Measurements from ENCODE around the gene NSG1. TPM values are rescaled to one million over a fixed set of nuclear protein-coding genes. Genes with fewer than 3 reads are reported as not detected.
A peak's percentile ranks its signal among the peaks of the same experiment; 100 is the strongest.

NSG1 gene
- total RNA-seq, 4 donors from 2014 or later = 0.44 to 6.5 (median 3.6) TPM

GRCh38 chr4:4355302-4355701 is 31.6 kb upstream of the NSG1 start:
- TF ChIP-seq EP300 (IDR thresholded peaks at IDR 0.05) = no peak
- TF ChIP-seq POLR2A (IDR thresholded peaks at IDR 0.05) = no peak
- no peak for TF ChIP-seq CTCF (IDR thresholded peaks at IDR 0.05)
- Histone ChIP-seq H3K27me3 (peaks cover 0 to 7% of the 10 kb centered on the region in 2 donors), H3K4me1 (no peaks in the 10 kb centered on the region), H3K9me3 (no peaks in the 10 kb centered on the region), H3K4me3 (no peak overlapping the region), H3K27ac (no peak overlapping the region), H3K36me3 (no peaks in the 10 kb centered on the region)
- DNase-seq (ENCODE audit: low spot score in 2 of 2) = no peak
- 48 to 67% methylated on average over 1 of the region's 1 CpG for WGBS, 2 donors

GRCh38 chr4:4356106-4357041 is 30.5 kb upstream of the NSG1 start:
- no peaks in the 10 kb centered on the region for H3K9me3 ChIP-seq
- no peak for TF ChIP-seq POLR2A (IDR thresholded peaks at IDR 0.05)
- no peak for TF ChIP-seq EP300 (IDR thresholded peaks at IDR 0.05)
- TF ChIP-seq CTCF (IDR thresholded peaks at IDR 0.05) = no peak
- H3K27me3 ChIP-seq = peaks cover 0 to 7% of the 10 kb centered on the region in 2 donors
- H3K27ac ChIP-seq = no peak overlapping the region
- DNase-seq (ENCODE audit: low spot score in 2 of 2) = no peak
- no peaks in the 10 kb centered on the region for H3K36me3 ChIP-seq
- no peaks in the 10 kb centered on the region for H3K4me1 ChIP-seq
- WGBS, 2 donors = 48 to 49% methylated on average over 22 to 26 of the region's 26 CpGs
- no peak overlapping the region for H3K4me3 ChIP-seq

GRCh38 chr4:4358093-4358854 is 28.6 kb upstream of the NSG1 start:
- H3K36me3 ChIP-seq = no peaks in the 10 kb centered on the region
- H3K27ac ChIP-seq = no peak overlapping the region
- TF ChIP-seq CTCF (IDR thresholded peaks at IDR 0.05) (no peak), POLR2A (IDR thresholded peaks at IDR 0.05) (no peak), EP300 (IDR thresholded peaks at IDR 0.05) (no peak)
- H3K4me3 ChIP-seq = no peak overlapping the region
- WGBS, 2 donors = 50 to 55% methylated on average over 13 of the region's 13 CpGs
- H3K4me1 ChIP-seq = no peaks in the 10 kb centered on the region
- H3K27me3 ChIP-seq = peaks cover 0 to 7% of the 10 kb centered on the region in 2 donors
- no peaks in the 10 kb centered on the region for H3K9me3 ChIP-seq
- DNase-seq (ENCODE audit: low spot score in 2 of 2) = no peak

GRCh38 chr4:4361883-4362282 is 25.0 kb upstream of the NSG1 start:
- Histone ChIP-seq H3K27me3 (peaks cover 0 to 7% of the 10 kb centered on the region in 2 donors), H3K36me3 (no peaks in the 10 kb centered on the region), H3K4me1 (no peaks in the 10 kb centered on the region), H3K27ac (no peak overlapping the region), H3K9me3 (peaks cover 0 to 7% (median 0%) of the 10 kb centered on the region in 4 donors), H3K4me3 (no peak overlapping the region)
- WGBS, 2 donors = 83 to 85% methylated on average over 8 of the region's 8 CpGs
- DNase-seq (ENCODE audit: low spot score in 2 of 2) = no peak
- no peak for TF ChIP-seq POLR2A (IDR thresholded peaks at IDR 0.05)

- no peak for DNase-seq (ENCODE audit: low spot score in 2 of 2)
- 41 to 55% methylated on average over 16 of the region's 16 CpGs for WGBS, 2 donors
- no peaks in the 10 kb centered on the region for H3K36me3 ChIP-seq
- peaks cover 0 to 7% (median 0%) of the 10 kb centered on the region in 4 donors for H3K9me3 ChIP-seq
- no peaks in the 10 kb centered on the region for H3K4me1 ChIP-seq
- H3K27me3 ChIP-seq = no peaks in the 10 kb centered on the region
- H3K4me3 ChIP-seq = no peak overlapping the region
- TF ChIP-seq EP300 (IDR thresholded peaks at IDR 0.05) (no peak), CTCF (IDR thresholded peaks at IDR 0.05) (no peak), POLR2A (IDR thresholded peaks at IDR 0.05) (no peak)
- peak overlapping the region in 1 of 4 donors; percentile 50 for H3K27ac ChIP-seq
Measured at GRCh38 chr4:4362991-4363697, 23.8 kb upstream of the NSG1 start.
